GM23338 (cell line): Measurements from ENCODE around the gene KATNAL2. TPM values are rescaled to one million over a fixed set of nuclear protein-coding genes. Genes with fewer than 3 reads are reported as not detected.

Source experiments
- ATAC-seq: fragments of 200-7000 bp; cut with Tn5 transposase; 3 replicates; pipeline ENCODE4 v1.9.1; 2020
- DNase-seq: peaks from one replicate; pipeline ENCODE4 v3.0.0-alpha.2; 2015; ENCODE audit warnings: low spot score
- H2AFZ ChIP-seq: fragments of 200-600 bp; sonication (generic); 2 replicates; pipeline ENCODE4 v1.8.0; 2016; ENCODE audit warnings: antibody characterized with exemption, mild to moderate bottlenecking, moderate library complexity
- H3F3A ChIP-seq: fragments of 200-600 bp; sonication (generic); replicated peaks from 2 replicates; pipeline ENCODE4 v1.8.0; 2017; ENCODE audit warnings: antibody characterized with exemption, mixed run types, low read depth
- H3K27ac ChIP-seq: fragments of 200-600 bp; sonication (generic); 2 replicates; pipeline ENCODE4 v1.6.1; 2016; ENCODE audit warnings: low read depth
- H3K27me3 ChIP-seq: fragments of 200-600 bp; sonication (generic); 2 replicates; pipeline ENCODE4 v1.8.0; 2016; ENCODE audit warnings: mild to moderate bottlenecking, mixed run types, moderate library complexity; ENCODE audit not compliant: insufficient read depth
- H3K36me3 ChIP-seq: fragments of 200-600 bp; sonication (generic); 2 replicates; pipeline ENCODE4 v1.8.0; 2016; ENCODE audit warnings: mild to moderate bottlenecking; ENCODE audit not compliant: insufficient read depth
- H3K4me1 ChIP-seq: fragments of 200-600 bp; sonication (generic); 2 replicates; pipeline ENCODE4 v1.8.0; 2016; ENCODE audit warnings: mild to moderate bottlenecking, moderate library complexity; ENCODE audit not compliant: insufficient read depth
- H3K4me2 ChIP-seq: fragments of 200-600 bp; sonication (generic); 2 replicates; pipeline ENCODE4 v1.7.1; 2017; ENCODE audit warnings: mixed run types
- H3K4me3 ChIP-seq: fragments of 200-600 bp; sonication (generic); 2 replicates; pipeline ENCODE4 v1.6.1; 2016; ENCODE audit warnings: mixed run types
- H3K79me2 ChIP-seq: fragments of 200-600 bp; sonication (generic); replicated peaks from 2 replicates; pipeline ENCODE4 v1.8.0; 2017; ENCODE audit warnings: mild to moderate bottlenecking; ENCODE audit not compliant: insufficient read depth
- H3K9me2 ChIP-seq: fragments of 200-600 bp; sonication (generic); 2 replicates; pipeline ENCODE4 v1.8.0; 2017; ENCODE audit not compliant: insufficient read depth
- H4K20me1 ChIP-seq: fragments of 200-600 bp; sonication (generic); replicated peaks from 2 replicates; pipeline ENCODE4 v1.8.0; 2017; ENCODE audit warnings: mild to moderate bottlenecking; ENCODE audit not compliant: insufficient read depth
- H3K27ac Mint-ChIP-seq: 2 replicates; pipeline ENCODE4 v1.8.0; 2020; ENCODE audit warnings: inconsistent platforms, mild to moderate bottlenecking, moderate library complexity, mixed read lengths
- H3K27me3 Mint-ChIP-seq: 3 replicates; pipeline ENCODE4 v1.8.0; 2022; ENCODE audit warnings: low read depth, mild to moderate bottlenecking, moderate library complexity, mixed read lengths, inconsistent platforms; ENCODE audit not compliant: insufficient read depth, poor library complexity
- H3K36me3 Mint-ChIP-seq: 3 replicates; pipeline ENCODE4 v1.8.0; 2021; ENCODE audit warnings: low read depth, mild to moderate bottlenecking, inconsistent platforms, moderate library complexity, mixed read lengths
- H3K4me1 Mint-ChIP-seq: 3 replicates; pipeline ENCODE4 v1.8.0; 2020; ENCODE audit warnings: mild to moderate bottlenecking, inconsistent platforms, mixed read lengths
- H3K4me3 Mint-ChIP-seq: 3 replicates; pipeline ENCODE4 v1.8.0; 2021; ENCODE audit warnings: moderate library complexity, mild to moderate bottlenecking, inconsistent platforms, mixed read lengths
- H3K9me3 Mint-ChIP-seq: 3 replicates; pipeline ENCODE4 v1.8.0; 2020; ENCODE audit warnings: moderate library complexity, mild to moderate bottlenecking, inconsistent platforms, mixed read lengths
- CREB1 ChIP-seq: fragments of 250-450 bp; sonication (Bioruptor Pico); IDR thresholded peaks from 2 replicates; pipeline ENCODE4 v1.5.0; 2020; ENCODE audit warnings: low read depth, mild to moderate bottlenecking, moderate library complexity
- ETS1 ChIP-seq: IDR thresholded peaks from 2 replicates; pipeline ENCODE4 v1.6.1; 2016; ENCODE audit warnings: antibody characterized with exemption
- EZH2 ChIP-seq: fragments of 200-600 bp; sonication (generic); IDR thresholded peaks from one replicate; pipeline ENCODE4 v1.8.0; 2017; ENCODE audit warnings: antibody characterized with exemption, mild to moderate bottlenecking, low read depth; ENCODE audit not compliant: unreplicated experiment
- EZH2phosphoT487 ChIP-seq: fragments of 200-600 bp; sonication (generic); IDR thresholded peaks from one replicate; pipeline ENCODE4 v1.8.1; 2018; ENCODE audit warnings: antibody characterized with exemption; ENCODE audit not compliant: unreplicated experiment
- JUNB ChIP-seq: IDR thresholded peaks from one replicate; pipeline ENCODE4 v1.6.1; 2016; ENCODE audit warnings: antibody characterized with exemption; ENCODE audit not compliant: unreplicated experiment
- NANOG ChIP-seq: IDR thresholded peaks from 2 replicates; pipeline ENCODE4 v1.6.1; 2016; ENCODE audit warnings: antibody characterized with exemption, borderline replicate concordance
- POLR2AphosphoS5 ChIP-seq: IDR thresholded peaks from 2 replicates; pipeline ENCODE4 v1.6.1; 2016; ENCODE audit warnings: antibody characterized with exemption, low read depth
- REST ChIP-seq: IDR thresholded peaks from one replicate; pipeline ENCODE4 v1.6.1; 2018; ENCODE audit warnings: antibody characterized with exemption; ENCODE audit not compliant: unreplicated experiment
- STAT1 ChIP-seq: IDR thresholded peaks from one replicate; pipeline ENCODE4 v1.6.1; 2016; ENCODE audit warnings: antibody characterized with exemption; ENCODE audit not compliant: unreplicated experiment
- ZNF114 ChIP-seq: fragments of 250-450 bp; sonication (Bioruptor Pico); IDR thresholded peaks from 2 replicates; pipeline ENCODE4 v1.5.0; 2020; ENCODE audit warnings: mild to moderate bottlenecking, moderate library complexity
- ZNF331 ChIP-seq: fragments of 250-450 bp; sonication (Bioruptor Pico); IDR thresholded peaks from 2 replicates; pipeline ENCODE4 v1.5.0; 2020; ENCODE audit warnings: low read depth, mild to moderate bottlenecking, moderate library complexity
- ZNF462 ChIP-seq: fragments of 250-450 bp; sonication (Bioruptor Pico); IDR thresholded peaks from 2 replicates; pipeline ENCODE4 v1.5.0; 2020; ENCODE audit warnings: mild to moderate bottlenecking, moderate library complexity
- polyA plus RNA-seq: library from polyadenylated mRNA; unstranded; fragments of >200 nt; fragmentation: Nextera tagmentation; extraction: Ambion mirVana; gene quantifications from 2 replicates; pipeline ENCODE4 v1.2.1, GENCODE V29; 2016
- total RNA-seq: library from RNA; depleted of rRNA; stranded (reverse); fragments of >200 nt; shearing (Covaris generic); gene quantifications from 2 replicates; pipeline ENCODE4 v1.2.3, GENCODE V29; 2014
- TF ChIP-seq, protein P1 (sequence below), 2 experiments: fragments of 200-600 bp in 1 of 2; sonication (generic) in 1 of 2; conservative IDR thresholded peaks; 2 replicates each; pipeline versions ENCODE4 v1.5.1 to v1.6.1; 2016 to 2017; ENCODE audit warnings: antibody characterized with exemption in 2 of 2, low read depth in 2 of 2, mild to moderate bottlenecking in 2 of 2, moderate library complexity in 1 of 2

Gene KATNAL2
- total and polyA plus RNA-seq, 2 experiments from 2014 or later, result 11.8 TPM

DNA sequence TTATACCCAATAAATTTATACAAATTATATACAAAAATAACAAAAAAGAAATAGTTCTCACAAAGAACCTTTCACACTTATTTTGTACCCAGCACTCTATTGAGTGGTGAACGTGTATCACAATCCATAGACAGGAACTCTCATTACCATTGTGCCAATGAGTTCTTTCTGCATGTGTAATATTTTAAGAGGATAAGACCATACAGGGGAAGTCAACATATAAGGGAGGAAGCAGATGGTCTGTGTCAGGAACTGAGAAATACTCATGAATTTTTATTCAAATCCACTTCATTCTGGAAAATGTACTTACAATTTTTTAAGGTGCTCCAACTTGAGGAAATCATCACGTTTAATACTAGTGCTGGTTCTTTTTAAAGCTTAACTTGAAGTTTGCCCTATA is 145.1 kb downstream of the KATNAL2 start:
- Mint-ChIP-seq H3K9me3 (no peaks in the 10 kb centered on the region), H3K4me3 (no peak overlapping the region), H3K27me3 (peaks cover under 1% of the 10 kb centered on the region), H3K27ac (no peak overlapping the region), H3K36me3 (no peaks in the 10 kb centered on the region; the same call in 1 of the 3 replicates), H3K4me1 (no peaks in the 10 kb centered on the region)
- H3F3A ChIP-seq, result no peaks in the 10 kb centered on the region
- ATAC-seq (no peak), DNase-seq (no peak)
- H3K4me2 ChIP-seq, result no peak overlapping the region
- peaks cover 6% of the 10 kb centered on the region; the same call in 1 of the 2 replicates for H3K9me2 ChIP-seq
- 0 out of 2 replicates have a peak, but pooled peaks cover 5% of the 10 kb centered on the region for H4K20me1 ChIP-seq
- no peaks in the 10 kb centered on the region for H3K79me2 ChIP-seq
- no peaks in the 10 kb centered on the region for H3K4me1 ChIP-seq
- no peak overlapping the region for H3K27ac ChIP-seq
- H3K27me3 ChIP-seq, result no peaks in the 10 kb centered on the region
- H3K4me3 ChIP-seq, result no peak overlapping the region
- TF ChIP-seq EZH2, result no peak
- no peak for TF ChIP-seq REST
- no peak for TF ChIP-seq ETS1
- no peak for TF ChIP-seq POLR2AphosphoS5
- no peak for TF ChIP-seq ZNF331 (CRISPR knock-in tag)
- no peak for TF ChIP-seq EZH2phosphoT487
- TF ChIP-seq, protein P1, sequence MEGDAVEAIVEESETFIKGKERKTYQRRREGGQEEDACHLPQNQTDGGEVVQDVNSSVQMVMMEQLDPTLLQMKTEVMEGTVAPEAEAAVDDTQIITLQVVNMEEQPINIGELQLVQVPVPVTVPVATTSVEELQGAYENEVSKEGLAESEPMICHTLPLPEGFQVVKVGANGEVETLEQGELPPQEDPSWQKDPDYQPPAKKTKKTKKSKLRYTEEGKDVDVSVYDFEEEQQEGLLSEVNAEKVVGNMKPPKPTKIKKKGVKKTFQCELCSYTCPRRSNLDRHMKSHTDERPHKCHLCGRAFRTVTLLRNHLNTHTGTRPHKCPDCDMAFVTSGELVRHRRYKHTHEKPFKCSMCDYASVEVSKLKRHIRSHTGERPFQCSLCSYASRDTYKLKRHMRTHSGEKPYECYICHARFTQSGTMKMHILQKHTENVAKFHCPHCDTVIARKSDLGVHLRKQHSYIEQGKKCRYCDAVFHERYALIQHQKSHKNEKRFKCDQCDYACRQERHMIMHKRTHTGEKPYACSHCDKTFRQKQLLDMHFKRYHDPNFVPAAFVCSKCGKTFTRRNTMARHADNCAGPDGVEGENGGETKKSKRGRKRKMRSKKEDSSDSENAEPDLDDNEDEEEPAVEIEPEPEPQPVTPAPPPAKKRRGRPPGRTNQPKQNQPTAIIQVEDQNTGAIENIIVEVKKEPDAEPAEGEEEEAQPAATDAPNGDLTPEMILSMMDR (conservative IDR thresholded peaks at IDR 0.05; ENCODE audit: low read depth in 2 of 2), result no peak
- no peak for TF ChIP-seq STAT1
- no peak for TF ChIP-seq CREB1 (CRISPR knock-in tag)
- TF ChIP-seq ZNF114 (CRISPR knock-in tag), result no peak
- no peak for TF ChIP-seq JUNB
- TF ChIP-seq NANOG, result no peak
- TF ChIP-seq ZNF462 (CRISPR knock-in tag), result no peak
- H2AFZ ChIP-seq, result no peak overlapping the region
- H3K36me3 ChIP-seq, result no peaks in the 10 kb centered on the region
